Measurements from ENCODE around the gene RSAD1.

RSAD1 gene

DNA sequence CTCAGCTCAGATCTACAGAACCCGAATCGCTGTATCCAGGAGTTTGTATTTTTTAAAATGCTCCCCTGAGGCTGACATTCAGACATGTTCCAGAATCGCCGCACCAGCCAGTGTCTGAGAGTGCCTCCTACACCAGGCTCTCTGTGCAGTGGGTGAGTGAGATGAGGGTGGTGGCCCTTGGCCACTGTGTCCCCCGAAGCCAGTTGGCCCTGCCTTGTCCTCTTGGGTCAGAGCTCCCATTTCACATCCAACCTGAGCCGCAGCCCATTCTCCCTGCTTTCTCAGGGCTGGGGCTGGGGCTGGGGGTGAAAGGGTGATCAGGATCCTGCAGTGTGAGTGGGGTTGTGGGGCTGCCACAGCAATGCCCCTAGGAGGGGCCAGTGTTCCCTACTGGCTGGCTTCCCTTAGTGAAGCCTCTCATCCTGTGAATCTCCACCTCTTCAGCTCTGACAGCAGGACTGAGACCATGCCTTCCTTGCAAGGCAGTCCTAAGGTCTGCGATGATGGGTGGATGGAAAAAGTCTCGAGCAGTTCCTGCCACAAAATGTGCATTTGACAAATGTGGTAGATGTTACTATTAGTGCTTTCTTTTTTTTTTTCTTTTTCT, 16.7 kb downstream of the RSAD1 start:
- Histone ChIP-seq H3K27ac (no peak overlapping the region), H3K36me3 (no peaks in the 10 kb centered on the region), H3K9me3 (no peaks in the 10 kb centered on the region), H3K4me1 (no peaks in the 10 kb centered on the region), H3K27me3 (no peaks in the 10 kb centered on the region), H3K4me3 (no peak overlapping the region)
- no peak for DNase-seq
- intact Hi-C loops (cut with DNase I; ENCODE audit: low total_unique reads) = no loop called here
- TF ChIP-seq CTCF (IDR thresholded peaks at IDR 0.05) = no peak

GRCh38 chr17:50495918-50496317, 17.3 kb downstream of the RSAD1 start:
- H3K27me3 ChIP-seq = no peaks in the 10 kb centered on the region
- no peak for DNase-seq
- H3K9me3 ChIP-seq = no peaks in the 10 kb centered on the region
- H3K4me3 ChIP-seq = no peak overlapping the region
- no peak for TF ChIP-seq CTCF (IDR thresholded peaks at IDR 0.05)
- H3K36me3 ChIP-seq = no peaks in the 10 kb centered on the region
- no peak overlapping the region for H3K27ac ChIP-seq
- intact Hi-C loops (cut with DNase I; ENCODE audit: low total_unique reads) = no loop called here
- H3K4me1 ChIP-seq = no peaks in the 10 kb centered on the region

DNA sequence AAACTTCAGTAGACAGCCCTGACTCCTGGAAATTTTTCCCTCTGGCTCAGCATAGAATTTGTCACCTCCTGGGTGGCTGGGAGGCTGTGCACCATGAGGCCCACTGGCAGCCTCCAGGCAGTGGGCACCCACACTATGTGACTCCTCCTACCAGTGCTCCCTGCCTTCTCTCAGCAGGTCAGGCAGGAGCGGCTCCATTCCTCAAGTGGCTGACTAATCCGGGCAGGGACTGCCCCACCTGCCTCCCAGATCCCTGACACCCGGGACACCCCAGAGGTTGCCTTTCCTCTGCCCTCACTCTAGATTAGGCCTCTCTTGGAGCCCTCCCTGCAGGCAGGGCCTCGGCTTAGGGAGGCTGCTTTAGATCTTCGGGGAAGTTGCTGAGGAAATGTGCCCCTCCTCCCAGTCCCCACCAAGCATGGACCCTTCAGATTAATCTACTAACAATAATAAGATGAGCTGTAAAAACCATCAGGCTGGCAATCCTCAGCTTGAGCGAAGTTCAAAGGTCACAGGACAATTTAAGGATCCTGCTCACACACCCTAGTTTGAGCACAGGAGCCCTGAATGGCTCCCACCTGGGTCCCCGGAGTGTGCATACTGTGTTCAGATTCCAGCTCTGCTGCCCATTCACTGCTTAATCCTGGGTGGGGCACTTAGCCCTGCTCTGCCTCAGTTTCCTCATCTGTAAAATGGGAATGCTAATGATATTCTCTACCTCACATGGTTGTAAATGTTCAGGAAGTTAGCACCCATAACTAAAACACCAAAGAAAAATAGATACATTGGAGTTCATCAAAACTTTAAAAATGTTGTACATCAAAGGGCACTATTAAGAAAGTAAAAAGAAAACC, 19.6 kb downstream of the RSAD1 start:
- Histone ChIP-seq H3K27ac (no peak overlapping the region), H3K9me3 (no peaks in the 10 kb centered on the region), H3K4me3 (no peak overlapping the region), H3K4me1 (no peaks in the 10 kb centered on the region), H3K27me3 (no peaks in the 10 kb centered on the region), H3K36me3 (no peaks in the 10 kb centered on the region)
- intact Hi-C loops (cut with DNase I; ENCODE audit: low total_unique reads) = no loop called here
- no peak for DNase-seq
- no peak for TF ChIP-seq CTCF (IDR thresholded peaks at IDR 0.05)

- intact Hi-C loops (cut with DNase I; ENCODE audit: low total_unique reads) = no loop called here
- Histone ChIP-seq H3K27ac (no peak overlapping the region), H3K4me1 (no peaks in the 10 kb centered on the region), H3K36me3 (no peaks in the 10 kb centered on the region), H3K9me3 (no peaks in the 10 kb centered on the region), H3K4me3 (no peak overlapping the region), H3K27me3 (peaks cover 0 to 2% of the 10 kb centered on the region in 2 donors)
- no peak for TF ChIP-seq CTCF (IDR thresholded peaks at IDR 0.05)
- DNase-seq = no peak
Measured at GRCh38 chr17:50499270-50499669, 20.6 kb downstream of the RSAD1 start.

DNA sequence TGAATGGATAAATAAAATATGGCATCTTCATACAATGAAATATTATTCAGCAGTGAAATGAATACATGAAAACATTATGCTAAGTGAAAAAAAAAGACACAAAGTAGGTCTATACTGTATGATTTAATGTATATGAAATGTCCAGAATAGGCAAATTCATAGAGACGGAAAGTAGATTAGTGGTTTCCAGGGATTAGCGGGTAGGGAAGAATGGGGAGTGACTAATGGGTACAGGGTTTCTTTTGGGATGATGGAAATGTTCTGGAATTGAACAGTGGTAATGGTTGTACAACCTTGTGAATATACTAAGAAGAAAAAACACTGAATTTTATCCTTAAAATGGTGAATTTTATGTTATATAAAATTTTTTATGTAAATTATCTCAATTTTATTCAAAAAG, 21.1 kb downstream of the RSAD1 start:
- no peak overlapping the region for H3K27ac ChIP-seq
- H3K27me3 ChIP-seq = peaks cover 0 to 2% of the 10 kb centered on the region in 2 donors
- no peak overlapping the region for H3K4me3 ChIP-seq
- no peaks in the 10 kb centered on the region for H3K4me1 ChIP-seq
- intact Hi-C loops (cut with DNase I; ENCODE audit: low total_unique reads) = no loop called here
- H3K36me3 ChIP-seq = no peaks in the 10 kb centered on the region
- TF ChIP-seq CTCF (IDR thresholded peaks at IDR 0.05) = no peak
- DNase-seq = no peak
- H3K9me3 ChIP-seq = no peaks in the 10 kb centered on the region

Measured in tibial artery (tissue), 4 donors.